Hematopoietic multipotent progenitor cell treated with erythropoietin and hydrocortisone succinate and interleukin-3 and kit ligand, for 17 days (in vitro differentiated cells): ENCODE measurements around the gene ACSS1.

ENCODE experiments used
- DNase-seq: peaks from one replicate; pipeline ENCODE4 v3.0.0-alpha.2; 2015; ENCODE audit warnings: low spot score

Gene ACSS1

DNA sequence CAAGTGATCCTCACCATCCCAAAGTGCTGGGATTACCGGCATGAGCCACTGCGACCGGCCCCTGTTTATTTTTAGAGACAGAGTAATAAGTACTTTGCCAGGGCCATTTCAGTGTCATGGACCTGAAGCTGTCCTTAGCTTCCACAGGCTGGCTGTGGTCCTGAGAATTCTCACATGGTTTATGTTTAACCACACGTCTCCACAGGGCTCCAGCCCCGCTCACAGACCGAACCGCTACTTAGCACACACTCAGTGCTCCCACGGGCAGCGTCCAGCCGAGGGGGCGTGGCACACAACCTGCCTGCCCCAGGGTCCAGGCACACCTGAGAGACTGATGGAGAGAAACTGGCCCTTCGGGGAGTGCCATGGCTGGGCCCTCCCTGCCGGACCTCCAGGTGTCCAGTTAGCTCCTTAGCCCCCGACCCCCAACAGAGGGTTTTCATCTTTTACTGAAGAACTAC, 11.7 kb downstream of the ACSS1 start:
- no peak for DNase-seq

DNA sequence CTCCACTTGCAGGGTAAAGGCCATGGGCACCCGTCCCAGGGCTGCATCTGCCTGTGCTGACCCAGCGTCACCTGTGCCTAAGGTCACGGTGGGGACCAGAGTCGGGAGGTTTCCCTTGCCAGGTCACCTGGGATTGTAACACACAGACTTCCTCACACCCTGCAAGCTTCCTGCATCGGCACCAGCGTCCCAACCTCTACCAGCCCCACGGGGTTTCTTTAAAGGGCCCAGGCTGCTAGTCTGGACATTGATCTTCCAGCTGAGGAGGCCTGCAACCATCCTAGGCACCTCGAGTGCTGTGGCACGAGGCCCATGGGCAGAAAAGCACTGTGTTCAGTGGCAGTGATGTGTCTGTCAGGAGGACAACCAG, 12.6 kb downstream of the ACSS1 start:
- DNase-seq, result no peak

DNA sequence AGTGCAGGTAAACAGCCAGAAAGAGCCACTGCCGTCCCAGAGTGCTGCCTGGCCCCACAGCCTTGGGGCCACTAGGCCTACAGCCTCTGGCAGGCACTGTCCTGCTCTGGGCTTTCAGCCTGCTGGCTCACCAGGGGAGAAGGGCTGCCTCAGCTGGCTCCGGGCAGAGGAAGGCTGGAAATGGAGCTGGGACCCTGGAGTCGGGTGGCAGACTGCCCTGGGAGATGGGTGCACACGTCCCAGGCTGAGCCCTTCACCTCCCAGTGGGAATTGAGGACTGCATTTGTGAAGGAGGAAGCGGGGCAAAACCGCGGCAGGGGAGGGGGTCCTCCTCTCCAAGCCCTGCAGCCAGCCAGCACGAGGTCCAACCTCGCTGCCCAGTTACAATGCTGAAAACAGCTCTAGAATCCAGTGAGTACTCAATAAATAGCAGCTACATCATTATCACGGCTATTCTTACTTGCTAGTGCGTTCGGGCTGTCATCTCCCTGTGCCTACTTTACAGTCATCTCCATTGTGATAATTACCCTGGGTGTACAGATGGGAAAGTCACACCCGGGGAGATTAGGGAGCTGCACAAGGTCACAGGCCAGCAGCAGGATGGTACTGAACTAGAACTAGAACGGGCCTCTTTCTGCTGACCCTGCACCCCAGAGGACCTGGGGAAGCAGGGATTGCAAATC, 13.1 kb downstream of the ACSS1 start:
- peak; percentile 15 for DNase-seq

DNA sequence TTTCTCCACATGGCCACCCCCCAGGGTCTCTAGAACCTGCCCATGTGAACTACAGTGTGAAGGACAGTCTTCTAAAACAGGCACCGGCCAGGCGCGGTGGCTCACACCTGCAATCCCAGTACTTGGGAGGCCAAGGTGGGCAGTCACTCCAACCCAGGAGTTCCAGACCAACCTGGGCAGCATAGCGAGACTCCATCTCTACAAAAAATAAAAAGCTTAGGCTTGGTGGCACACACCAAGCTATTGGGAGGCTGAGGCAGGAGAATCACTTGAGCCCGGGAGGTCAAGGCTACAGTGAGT, 13.7 kb downstream of the ACSS1 start:
- no peak for DNase-seq

DNA sequence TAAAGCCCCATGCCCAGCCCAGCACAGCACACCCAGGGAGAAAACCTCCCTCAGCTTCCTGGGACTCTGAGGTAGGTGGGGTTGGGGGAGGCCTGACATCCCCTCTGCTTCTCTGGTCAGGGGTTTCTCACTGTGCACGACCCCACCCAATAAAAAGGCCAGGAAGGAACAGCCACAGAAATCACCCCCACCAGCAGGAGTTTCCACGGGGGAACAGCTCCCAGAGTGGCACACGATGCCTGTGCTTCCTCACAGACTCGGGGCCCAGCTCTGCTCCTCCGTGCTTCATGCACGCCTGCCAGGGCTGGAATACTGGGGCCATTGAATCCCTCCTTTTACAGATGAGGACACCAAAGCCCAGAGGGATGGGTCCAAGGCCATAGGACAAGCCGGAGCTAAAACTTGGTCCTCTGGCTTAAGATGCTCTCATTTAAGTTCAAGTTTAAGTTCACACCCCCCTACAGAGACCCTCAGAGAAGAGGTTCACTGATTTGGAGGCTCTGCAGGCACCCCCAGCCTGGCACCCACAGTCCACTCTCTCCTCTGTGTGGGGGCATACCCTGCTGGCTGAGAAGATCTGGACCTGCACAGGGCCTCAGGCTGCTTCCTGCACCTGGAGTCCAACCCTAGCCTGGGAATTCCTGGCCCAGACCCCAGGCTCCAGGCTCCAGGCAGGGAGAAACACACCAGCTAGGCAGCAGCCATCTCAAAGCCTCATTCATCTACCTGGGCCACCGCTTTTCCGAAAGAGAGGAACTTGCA, 14.3 kb downstream of the ACSS1 start:
- DNase-seq, result no peak

DNA sequence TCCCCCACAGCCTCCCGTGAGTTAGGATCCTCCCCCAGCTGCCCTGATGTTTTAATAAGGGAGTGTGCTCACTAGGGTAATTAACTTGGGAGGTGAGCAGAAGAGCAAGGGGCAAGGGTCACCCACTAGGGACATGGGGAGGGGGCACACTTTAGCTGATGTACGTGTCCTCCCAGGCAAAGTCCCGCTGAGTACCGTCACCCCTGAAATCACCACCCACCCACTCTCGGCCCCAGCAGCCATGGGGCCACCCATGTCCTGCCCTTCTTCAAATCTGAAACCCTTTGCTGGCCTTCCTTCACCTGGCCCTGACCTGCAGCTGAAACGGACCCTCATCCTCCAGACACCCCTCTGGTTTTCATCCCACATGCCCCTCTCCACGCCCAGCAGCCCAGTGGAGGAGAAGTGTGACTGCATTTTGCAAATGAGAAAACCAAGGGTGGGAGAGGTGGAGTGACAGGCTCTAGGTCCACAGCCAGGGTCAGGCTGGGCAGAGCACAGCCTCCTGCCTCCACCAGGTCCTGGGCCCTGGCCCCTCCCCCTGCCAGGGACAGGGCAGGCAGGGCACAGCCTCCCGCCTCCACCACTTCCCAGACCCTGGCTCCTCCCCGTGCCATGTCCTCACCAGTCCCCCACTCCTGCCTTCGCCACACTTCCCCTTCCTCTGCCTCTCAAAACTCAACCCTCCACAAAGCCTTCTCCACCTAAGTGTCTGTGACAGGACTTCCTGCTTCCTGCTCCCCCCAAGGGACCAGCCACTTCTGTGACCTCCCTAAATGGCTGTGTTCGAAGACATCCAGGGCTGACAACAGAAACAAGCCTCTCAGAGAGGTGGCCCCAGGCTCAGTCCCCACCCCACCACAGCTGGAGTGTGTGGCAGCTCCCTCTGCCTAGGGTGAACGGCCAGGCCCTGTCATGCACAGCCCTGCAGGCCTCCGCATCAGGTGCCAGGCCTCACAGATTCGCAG, 15.1 kb downstream of the ACSS1 start:
- no peak for DNase-seq

DNA sequence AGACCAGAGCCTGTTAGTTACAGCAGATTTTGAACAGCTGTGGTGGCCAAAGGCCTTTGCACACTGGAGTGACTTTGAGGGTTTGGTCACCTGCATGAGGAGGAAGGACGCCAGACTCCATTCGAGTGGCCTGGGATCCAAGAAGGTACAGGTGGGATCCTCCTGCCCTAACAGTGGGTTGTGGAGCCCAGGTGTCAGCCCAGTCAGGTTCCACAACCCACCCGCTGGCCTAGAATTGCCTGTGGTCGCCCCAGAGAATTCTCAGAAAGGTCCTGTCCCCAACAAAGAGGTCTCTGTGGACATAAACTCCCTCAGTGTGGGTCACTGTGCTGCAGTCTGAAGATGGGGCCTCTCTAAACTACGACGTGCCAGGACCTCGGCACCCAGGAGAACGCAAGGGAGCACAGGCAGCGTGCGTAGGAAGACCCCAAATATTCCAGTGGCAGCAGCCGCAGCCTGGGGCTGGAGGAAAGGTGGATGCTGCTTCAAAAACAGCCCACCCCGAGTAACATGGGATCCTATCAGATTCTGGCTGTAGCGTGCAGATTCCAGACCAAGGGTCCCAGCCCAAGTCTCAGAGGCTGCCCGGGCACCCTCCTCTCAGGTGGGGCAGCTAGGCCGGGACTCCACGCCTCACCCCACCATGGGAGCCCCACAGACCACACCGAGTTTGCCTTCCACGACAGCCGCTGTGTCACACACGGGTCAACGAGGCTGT, 16.0 kb downstream of the ACSS1 start:
- no peak for DNase-seq

DNA sequence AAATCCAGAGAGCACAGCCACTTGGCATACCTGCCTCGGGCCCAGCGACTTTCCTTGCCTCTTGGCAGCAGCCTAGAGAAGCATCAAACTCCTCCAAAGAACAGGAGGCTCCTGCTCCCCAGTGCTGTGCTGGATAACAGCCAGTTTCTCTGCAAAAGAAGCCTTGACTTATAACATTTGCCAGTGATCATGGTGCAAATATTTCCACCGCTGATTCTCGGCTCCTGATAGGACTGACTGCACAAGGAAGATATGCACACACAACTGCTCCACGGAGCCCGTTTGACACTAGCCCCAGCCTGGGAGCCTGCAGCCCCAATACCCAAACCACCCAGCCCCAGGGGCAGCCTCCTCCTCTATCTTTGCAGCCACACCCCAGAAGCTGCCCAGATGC, 17.5 kb downstream of the ACSS1 start:
- DNase-seq, result peak; percentile 85

DNA sequence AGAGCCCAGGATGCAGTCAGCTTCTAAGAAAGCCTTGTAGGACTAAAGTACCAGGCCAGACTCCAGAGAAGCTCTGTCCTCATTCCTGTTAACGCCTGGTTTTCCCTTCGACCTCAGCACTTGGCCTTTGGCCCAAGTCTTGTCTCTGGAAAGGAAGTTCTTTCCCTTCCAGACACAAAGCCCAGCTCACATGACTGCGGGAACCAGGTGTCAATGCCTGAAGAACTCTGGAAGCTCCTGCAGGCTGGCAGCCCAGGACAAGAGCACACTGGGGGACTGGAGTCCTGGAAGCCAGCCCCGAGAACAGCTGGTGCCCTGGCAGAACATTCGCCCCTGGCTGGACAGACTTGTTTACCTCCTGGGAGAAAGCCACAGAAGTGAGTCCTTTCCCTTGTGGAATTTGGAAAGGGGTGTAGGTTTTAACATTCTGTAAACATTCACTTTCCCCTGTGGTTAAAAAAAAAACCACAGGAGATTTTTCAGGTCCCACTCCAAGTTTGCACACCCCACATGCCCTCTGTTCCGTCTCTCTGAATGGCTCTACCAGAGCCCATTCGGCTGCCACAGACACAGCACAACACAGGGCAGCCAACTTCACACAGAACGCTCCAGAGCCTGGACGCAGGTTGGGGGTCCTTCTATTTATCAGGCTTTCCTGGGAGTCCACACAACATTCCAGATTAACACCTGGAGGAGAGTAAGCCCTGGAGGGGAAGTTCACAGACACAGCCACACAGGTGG, 18.1 kb downstream of the ACSS1 start:
- DNase-seq, result peak; percentile 43

DNA sequence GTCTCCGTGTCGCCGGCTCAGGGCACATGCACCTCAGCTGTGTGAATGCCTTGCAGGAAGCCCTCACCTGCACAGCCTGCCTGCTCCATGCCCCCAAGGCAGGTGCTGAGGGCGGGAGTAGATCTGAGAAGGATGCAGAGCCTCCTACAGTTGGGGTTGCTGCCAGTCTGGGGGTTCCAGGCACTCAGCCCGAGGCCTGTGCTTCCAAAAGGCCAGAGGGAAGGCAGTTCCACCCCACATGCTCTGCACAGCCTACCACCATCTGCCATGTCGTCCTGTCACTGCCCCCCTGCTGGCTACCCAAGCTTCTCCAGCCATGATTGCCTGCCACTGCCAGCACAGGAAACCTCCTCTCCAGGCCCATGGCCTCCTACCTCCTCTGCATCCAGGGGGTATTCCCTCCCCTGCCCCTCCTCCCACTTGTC, 19.3 kb downstream of the ACSS1 start:
- DNase-seq, result no peak

DNA sequence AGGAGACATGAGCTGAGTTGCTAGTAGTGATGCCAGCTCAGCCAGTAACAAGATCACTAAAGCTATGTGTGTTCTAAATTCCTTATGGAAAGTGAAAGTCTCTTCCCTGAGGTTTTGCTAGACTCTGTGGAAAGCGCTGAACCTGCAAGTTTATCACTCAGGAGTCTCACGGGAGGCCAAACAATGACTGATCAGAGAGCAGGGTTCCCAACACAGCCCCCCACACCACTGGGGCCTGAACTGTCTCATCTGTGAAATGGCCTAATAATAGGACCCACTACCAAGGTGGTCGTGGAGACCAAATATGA, 19.9 kb downstream of the ACSS1 start:
- DNase-seq, result no peak

DNA sequence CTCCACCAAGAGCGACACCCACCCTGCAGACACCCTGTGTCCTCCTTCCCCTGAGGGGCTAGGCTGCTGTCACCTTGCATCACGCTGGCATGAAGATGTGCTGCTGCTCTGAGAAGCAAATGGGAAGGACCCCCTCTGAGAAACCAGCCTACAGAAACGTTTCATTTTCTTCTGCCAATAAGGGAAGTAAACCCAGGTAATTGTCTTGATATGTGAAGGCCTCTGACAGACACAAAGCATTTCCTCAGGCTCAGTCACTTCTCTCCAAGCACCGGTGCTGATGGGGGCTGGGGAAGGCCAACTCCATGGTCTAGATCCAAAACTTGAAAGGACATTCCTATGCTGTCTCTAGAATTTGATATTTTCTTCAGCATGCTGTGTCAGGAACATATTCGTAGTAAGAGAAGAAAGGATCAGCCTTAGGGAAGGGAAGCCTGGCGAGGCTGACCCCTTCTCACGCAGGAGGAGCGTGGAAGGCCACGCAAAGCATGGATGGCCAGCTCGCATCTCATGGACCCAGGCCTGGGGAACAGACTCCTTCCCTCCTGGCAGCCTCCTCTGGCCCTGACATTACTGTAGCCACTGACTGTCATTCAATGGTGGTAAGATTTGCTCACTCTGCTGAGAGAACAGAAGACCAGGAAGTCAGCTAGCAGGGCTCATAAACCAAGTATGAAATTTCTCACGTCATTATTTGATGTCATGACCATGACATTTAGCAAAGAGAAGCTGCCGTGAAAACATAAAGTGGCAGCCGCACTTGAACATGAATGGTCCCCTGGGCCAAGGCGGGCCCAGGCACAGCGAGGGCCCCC, 20.4 kb downstream of the ACSS1 start:
- DNase-seq, result no peak

DNA sequence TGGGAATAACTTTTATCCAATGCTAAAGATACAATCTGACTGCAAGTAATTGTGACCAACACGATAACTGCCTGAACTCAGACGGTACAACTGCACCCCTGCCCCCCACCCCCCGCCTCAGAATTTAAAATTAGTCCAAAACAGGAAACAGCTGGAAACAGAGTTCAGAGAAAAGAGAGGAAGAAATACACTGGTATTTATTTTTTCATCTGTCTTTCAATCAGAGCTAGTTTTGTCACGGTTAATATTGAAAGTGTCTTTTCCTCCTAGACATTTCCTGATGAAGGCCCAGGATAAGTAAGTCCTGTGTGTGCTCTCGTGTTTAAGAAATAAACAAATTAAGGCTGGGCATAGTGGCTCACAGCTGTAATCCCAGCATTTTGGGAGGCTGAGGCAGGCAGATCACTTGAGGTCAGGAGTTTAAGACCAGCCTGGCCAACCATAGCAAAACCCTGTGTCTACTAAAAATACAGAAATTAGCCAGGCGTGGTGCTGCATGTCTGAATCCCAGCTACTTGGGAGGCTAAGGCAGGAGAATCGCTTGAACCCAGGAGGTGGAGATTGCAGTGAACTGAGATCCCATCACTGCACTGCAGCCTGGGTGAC, 21.5 kb downstream of the ACSS1 start:
- DNase-seq, result no peak

DNA sequence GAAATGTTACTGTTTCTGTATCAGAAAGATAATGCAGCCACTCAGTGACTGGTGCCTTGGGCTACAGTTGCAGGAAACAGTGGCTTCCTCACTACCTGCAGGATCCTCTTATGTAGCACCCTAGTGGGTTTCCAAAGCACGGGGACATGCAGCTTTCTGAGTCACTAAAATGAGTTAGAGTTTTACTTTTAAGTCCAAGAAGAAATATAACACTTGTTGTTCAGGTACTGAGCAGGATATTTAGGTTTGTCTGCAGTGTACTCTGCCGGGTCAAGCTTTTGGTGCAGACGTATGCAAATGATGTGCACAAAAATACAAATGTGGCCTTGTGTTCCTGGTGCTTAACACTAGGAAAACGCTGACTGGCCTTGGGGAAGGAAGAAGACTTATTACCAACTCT, 22.0 kb downstream of the ACSS1 start:
- peak; percentile 24 for DNase-seq

DNA sequence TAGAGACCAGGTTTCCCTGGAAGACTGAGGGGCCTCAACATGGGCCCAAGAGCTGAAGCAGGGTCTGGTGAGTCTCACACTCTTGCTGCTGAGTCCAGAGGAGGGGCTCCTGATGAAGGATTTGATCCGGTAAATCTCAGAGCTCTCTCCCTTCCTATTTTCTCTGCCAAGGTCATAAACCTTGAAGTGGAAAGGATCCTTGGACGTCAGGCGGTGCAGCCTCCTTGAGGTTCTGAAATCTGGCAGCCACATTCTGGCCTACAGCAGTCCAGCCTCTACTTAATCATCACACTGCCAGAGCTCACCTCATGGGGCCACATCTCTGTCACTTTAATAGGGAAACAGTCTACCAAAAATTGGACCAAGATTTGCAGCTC, 24.0 kb downstream of the ACSS1 start:
- DNase-seq, result no peak

DNA sequence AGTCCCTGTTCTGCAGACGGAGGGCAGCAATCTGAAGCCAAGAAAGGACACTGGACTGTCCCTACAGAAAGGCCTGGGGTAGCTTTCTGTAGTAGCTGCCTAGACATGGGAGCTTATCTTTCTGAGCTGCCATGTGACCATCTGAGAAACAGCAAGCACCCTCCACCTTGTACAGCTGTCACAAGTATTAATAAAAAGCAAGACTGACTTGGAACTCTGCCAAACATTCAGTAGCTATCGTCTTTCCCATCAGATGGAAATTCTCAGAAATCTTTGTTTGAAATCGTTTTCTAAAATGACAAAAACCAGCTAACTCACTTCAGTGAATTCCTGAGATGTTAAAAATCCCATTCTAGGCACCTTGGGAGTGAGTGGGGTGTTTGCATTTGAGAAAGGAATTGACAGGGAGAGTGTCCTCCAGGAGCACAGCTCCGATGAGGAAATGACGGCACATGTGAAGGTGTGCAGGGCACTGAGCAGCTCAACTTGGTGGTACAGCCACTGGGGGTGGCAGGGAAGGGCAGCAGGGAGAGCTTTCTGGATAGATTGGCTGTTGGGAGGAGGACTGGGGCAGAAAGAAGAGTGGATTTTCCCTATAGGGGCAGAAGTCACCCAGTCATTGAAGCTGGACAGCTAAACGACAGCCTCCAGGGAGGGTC, 24.5 kb downstream of the ACSS1 start:
- DNase-seq, result peak; percentile 59

DNA sequence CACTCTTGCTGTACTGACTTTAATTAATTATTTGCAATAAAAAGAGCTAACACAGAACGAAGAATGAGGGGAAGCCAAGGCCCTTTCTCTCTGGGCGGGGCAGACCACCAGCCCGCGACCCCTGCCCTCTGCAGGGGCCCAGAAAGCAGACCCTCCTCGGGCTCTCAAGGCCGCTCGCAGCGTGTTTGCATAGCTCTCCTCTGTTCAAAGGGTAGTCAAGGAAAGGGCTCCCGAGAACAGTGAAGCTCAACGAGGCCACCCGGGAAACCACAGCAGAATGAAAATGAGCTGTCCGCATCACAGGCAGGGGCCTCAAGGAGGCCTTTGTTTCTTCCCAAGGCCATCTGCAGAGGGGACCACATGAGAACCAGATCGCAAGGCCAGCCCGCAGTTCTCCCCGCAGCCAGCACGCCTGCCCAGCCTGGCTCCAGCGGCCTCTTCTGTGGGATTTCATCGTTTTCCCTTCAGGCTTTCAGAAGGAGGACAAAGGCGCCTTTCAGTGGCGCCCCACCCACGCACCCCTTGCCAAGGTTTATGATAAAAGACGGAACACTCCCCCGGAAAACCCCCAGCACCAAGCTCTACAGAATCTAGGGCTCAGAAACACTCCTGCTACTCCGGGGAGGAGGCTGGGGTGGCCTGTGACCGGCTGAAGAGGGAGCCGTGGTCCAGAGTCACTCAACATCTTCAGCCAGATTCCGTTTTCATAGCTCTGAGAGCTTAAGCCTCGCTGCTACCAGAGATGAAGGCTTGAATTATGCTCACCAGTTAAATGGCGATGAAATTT, 25.3 kb downstream of the ACSS1 start:
- no peak for DNase-seq

DNA sequence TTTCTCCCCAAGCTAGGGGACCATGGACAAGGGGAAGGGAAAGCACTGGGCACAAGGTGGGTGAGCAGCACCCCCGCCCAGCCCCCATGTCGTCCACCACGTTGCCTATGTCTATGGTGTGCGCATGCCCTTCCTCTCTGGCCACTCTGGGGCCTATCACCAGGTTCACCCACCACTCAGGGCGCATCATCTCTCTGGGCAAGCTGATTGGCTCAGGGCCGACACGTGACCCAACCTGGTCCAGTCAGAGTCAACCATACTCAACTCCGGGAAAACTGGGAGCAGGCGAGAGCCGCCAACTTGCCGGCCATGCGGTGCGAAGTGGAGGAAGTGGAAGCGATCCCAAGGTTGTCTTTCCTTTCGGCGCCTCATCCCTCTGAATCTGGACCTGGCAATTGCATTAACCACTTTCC, 25.9 kb downstream of the ACSS1 start:
- no peak for DNase-seq

DNA sequence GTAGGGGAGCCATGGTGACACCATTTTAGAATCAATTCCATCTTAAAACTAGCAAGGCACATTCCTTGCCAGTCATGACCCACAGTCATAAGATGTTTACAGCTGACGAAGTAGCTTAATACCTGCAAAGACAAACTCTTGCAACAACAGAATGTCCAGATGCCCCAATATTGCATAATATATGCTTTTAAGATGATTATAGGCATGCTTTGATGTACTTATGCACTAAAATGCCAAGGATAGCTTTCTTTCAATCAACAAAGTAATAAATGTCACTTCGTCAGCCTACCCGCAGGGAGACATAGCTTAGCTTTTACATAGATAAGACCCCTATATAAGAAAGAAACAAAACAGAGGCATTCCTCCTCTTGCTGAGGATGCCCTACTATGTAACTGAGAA, 26.7 kb downstream of the ACSS1 start:
- no peak for DNase-seq
